CD4-positive, alpha-beta memory T cell (primary cell): ENCODE measurements around the gene PLSCR2. TPM values are rescaled to one million over a fixed set of nuclear protein-coding genes. Genes with fewer than 3 reads are reported as not detected.
A peak's percentile ranks its signal among the peaks of the same experiment; 100 is the strongest.
"Not testable (repeated sequence)": the region's sequence is repeated elsewhere in the genome, so short reads cannot be mapped to it uniquely, and the experiment has no call there.

Source experiments
- CTCF ChIA-PET: fragments of 350-600 bp; sonication (Branson Sonifier 250); formaldehyde crosslinking; loops from one replicate; lab custom pipeline; 2021; ENCODE audit warnings: inconsistent platforms; ENCODE audit not compliant: partially characterized antibody; lab: Charles Lee
- POLR2A ChIA-PET: fragments of 350-600 bp; sonication (Branson Sonifier 250); formaldehyde crosslinking; loops from one replicate; lab custom pipeline; 2021; ENCODE audit not compliant: partially characterized antibody; lab: Charles Lee
- DNase-seq, 5 donors: peaks; one replicate each; pipeline versions ENCODE4 v3.0.0 to v3.0.0-alpha.2; 2020 to 2022; ENCODE audit warnings: mixed read lengths in 1 of 5
- H3K27ac ChIP-seq: one replicate; pipeline ENCODE4 v1.7.0; 2013; ENCODE audit warnings: low read depth, low read length
- H3K27me3 ChIP-seq: 2 replicates; pipeline ENCODE4 v1.7.0; 2013; ENCODE audit warnings: mild to moderate bottlenecking, low read length, moderate library complexity; ENCODE audit not compliant: insufficient read depth
- H3K36me3 ChIP-seq: 2 replicates; pipeline ENCODE4 v1.7.0; 2013; ENCODE audit warnings: mild to moderate bottlenecking, low read length, moderate library complexity; ENCODE audit not compliant: insufficient read depth
- H3K4me1 ChIP-seq: 2 replicates; pipeline ENCODE4 v1.7.0; 2013; ENCODE audit warnings: mild to moderate bottlenecking, low read length, moderate library complexity; ENCODE audit not compliant: insufficient read depth
- H3K4me3 ChIP-seq, 2 donors: one replicate each; pipeline ENCODE4 v1.7.0; 2013; ENCODE audit warnings: low read length in 2 of 2, mild to moderate bottlenecking in 1 of 2
- H3K9me3 ChIP-seq, 2 donors: one replicate each; pipeline ENCODE4 v1.7.0; 2013; ENCODE audit warnings: low read length in 2 of 2, control low read depth in 1 of 2; ENCODE audit not compliant: control insufficient read depth in 1 of 2
- H3K27ac Mint-ChIP-seq, 7 donors: one replicate each; pipeline ENCODE4 v1.8.0; 2020 to 2021; ENCODE audit warnings: mixed read lengths in 7 of 7, mild to moderate bottlenecking in 6 of 7, inconsistent platforms in 3 of 7, moderate library complexity in 3 of 7
- H3K27me3 Mint-ChIP-seq, 2 donors: one replicate each; pipeline ENCODE4 v1.8.0; 2020 to 2021; ENCODE audit warnings: mixed read lengths in 2 of 2
- H3K36me3 Mint-ChIP-seq, 2 donors: one replicate each; pipeline ENCODE4 v1.8.0; 2020 to 2021; ENCODE audit warnings: mixed read lengths in 2 of 2, inconsistent platforms in 1 of 2, mild to moderate bottlenecking in 1 of 2
- H3K4me1 Mint-ChIP-seq, 4 donors: one replicate each; pipeline ENCODE4 v1.8.0; 2020 to 2021; ENCODE audit warnings: mixed read lengths in 4 of 4, mild to moderate bottlenecking in 1 of 4
- H3K4me3 Mint-ChIP-seq, 8 donors: one replicate each; pipeline ENCODE4 v1.8.0; 2020 to 2021; ENCODE audit warnings: mixed read lengths in 8 of 8, mild to moderate bottlenecking in 7 of 8, moderate library complexity in 6 of 8, inconsistent platforms in 3 of 8
- H3K9me3 Mint-ChIP-seq, 8 donors: one replicate each; pipeline ENCODE4 v1.8.0; 2020 to 2021; ENCODE audit warnings: mixed read lengths in 8 of 8, mild to moderate bottlenecking in 5 of 8, inconsistent platforms in 3 of 8, moderate library complexity in 1 of 8
- intact Hi-C: fragments of 100-400 bp; cut with micrococcal nuclease; formaldehyde crosslinking; loops from one replicate; pipeline ENCODE4 v1.15.1; 2023
- polyA plus RNA-seq, 2 donors: library from polyadenylated mRNA; unstranded; fragments of 300-500 nt; fragmentation: Illumina TruSeq; gene quantifications; one replicate each; pipeline ENCODE4 v1.2.3, GENCODE V29; 2021
- total RNA-seq, 2 experiments: library from RNA; stranded (reverse); gene quantifications; one replicate each; pipeline ENCODE4 v1.2.3, GENCODE V29; 2021

Gene PLSCR2
- total and polyA plus RNA-seq, 4 experiments from 2014 or later = 0.20 to 0.76 (median 0.72) TPM; not detected in 1

DNA sequence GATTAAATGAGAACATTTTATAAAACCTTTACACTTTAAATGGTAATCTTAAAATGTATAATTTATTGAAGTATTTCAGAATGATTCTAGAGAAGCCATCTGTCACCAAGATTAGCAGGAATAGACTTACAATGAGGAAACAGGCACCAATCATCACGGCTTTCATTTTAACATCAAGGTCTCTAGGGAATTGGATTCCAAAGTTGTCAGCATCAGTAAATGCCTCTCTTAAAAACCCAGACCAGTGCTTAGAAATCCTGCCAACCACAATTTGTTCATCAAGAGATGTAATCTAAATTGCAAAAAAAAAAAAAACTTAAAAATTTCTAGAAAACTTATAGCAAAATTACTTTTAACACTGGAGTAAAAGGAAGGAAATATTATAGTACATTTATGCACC is 20.3 kb downstream of the PLSCR2 start:
- no peak for DNase-seq
- CTCF ChIA-PET = no interaction called here
- Histone ChIP-seq H3K27ac (no peak overlapping the region), H3K27me3 (no peaks in the 10 kb centered on the region), H3K4me3 (no peak overlapping the region), H3K4me1 (no peaks in the 10 kb centered on the region), H3K9me3 (no peaks in the 10 kb centered on the region), H3K36me3 (no peaks in the 10 kb centered on the region)
- Mint-ChIP-seq H3K27ac (no peak overlapping the region), H3K9me3 (peaks cover 2 to 30% (median 16%) of the 10 kb centered on the region in 8 donors), H3K4me1 (no peaks in the 10 kb centered on the region), H3K4me3 (no peak overlapping the region), H3K36me3 (no peaks in the 10 kb centered on the region), H3K27me3 (peaks cover 4 to 6% of the 10 kb centered on the region in 2 donors)
- POLR2A ChIA-PET = no interaction called here
- intact Hi-C loops = no loop called here

DNA sequence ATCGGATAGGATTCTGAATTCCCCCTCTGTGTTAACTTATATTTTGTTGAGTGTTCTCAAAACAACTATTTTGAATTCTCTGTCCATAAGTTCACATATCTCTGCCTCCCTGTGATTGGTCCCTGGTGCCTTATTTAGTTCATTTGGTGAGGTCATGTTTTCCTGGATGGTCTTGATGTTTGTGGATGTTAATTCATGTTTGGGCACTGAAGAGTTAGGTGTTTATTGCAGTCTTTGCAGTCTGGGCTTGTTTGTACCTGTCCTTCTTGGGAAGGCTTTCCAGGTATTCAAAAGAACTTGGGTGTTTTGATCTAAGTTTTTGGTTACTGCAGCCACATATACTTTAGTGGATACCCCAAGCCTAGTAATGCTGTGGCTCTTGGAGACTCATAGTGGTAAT is 23.3 kb downstream of the PLSCR2 start:
- Histone ChIP-seq H3K4me1 (no peaks in the 10 kb centered on the region), H3K4me3 (no peak overlapping the region), H3K36me3 (no peaks in the 10 kb centered on the region), H3K27ac (no peak overlapping the region), H3K9me3 (no peaks in the 10 kb centered on the region), H3K27me3 (no peaks in the 10 kb centered on the region)
- Mint-ChIP-seq H3K4me1 (no peaks in the 10 kb centered on the region), H3K27ac (no peak overlapping the region), H3K9me3 (peaks cover 2 to 30% (median 16%) of the 10 kb centered on the region in 8 donors), H3K27me3 (peaks cover 4 to 6% of the 10 kb centered on the region in 2 donors), H3K36me3 (no peaks in the 10 kb centered on the region), H3K4me3 (no peak overlapping the region)
- ChIA-PET CTCF (no interaction called here), POLR2A (no interaction called here)
- intact Hi-C loops = no loop called here
- DNase-seq = no peak

DNA sequence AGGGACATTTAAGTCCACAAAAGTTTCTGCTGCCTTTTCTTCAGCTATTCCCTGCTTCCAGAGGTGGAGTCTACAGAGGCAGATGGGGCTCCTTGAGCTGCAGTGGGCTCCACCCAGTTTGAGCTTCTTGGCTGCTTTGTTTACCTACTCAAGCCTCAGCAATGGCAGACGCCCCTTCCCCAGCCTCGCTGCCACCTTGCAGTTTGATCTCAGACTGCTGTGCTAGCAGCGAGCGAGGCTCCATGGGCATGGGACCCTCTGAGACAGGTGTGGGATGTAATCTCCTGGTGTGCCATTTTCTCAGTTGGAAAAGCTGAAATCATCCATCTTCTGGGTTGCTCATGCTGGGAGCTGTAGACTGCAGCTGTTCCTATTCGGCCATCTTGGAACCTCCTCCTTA is 29.1 kb downstream of the PLSCR2 start:
- H3K4me1 Mint-ChIP-seq, H3K9me3 ChIP-seq, H3K4me3 ChIP-seq, H3K27ac ChIP-seq, H3K27me3 ChIP-seq, H3K27ac Mint-ChIP-seq, H3K4me3 Mint-ChIP-seq, intact Hi-C loops, H3K36me3 Mint-ChIP-seq, POLR2A ChIA-PET, H3K4me1 ChIP-seq, H3K27me3 Mint-ChIP-seq, DNase-seq, H3K36me3 ChIP-seq: not testable (repeated sequence)
- H3K9me3 Mint-ChIP-seq = peaks cover 2 to 22% (median 11%) of the 10 kb centered on the region in 8 donors
- CTCF ChIA-PET = interaction anchor here (0.6 kb wide), 1 partner anchor 111 kb away, joined by 3 read pairs; no protein-coding TSS in a partner anchor

DNA sequence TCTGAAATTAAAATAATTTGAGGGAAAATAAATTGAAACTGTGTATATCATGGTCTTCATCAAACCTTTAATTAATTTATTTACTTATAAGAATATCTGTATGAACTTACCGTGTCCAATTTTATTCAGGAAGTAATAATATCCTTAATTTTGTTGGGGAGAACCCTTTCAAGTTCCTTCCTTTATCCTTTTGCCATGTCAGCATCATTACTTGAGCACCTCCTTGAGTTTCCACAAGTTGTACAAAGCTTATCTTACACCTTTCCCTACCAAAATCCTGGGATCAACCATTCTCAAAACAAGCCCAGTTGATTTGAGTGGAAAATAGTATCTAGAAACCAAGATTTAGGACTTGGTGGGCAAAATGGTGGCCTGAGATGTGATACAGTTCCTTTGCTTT is 37.3 kb downstream of the PLSCR2 start:
- CTCF ChIA-PET = no interaction called here
- H3K9me3 ChIP-seq = no peaks in the 10 kb centered on the region

DNA sequence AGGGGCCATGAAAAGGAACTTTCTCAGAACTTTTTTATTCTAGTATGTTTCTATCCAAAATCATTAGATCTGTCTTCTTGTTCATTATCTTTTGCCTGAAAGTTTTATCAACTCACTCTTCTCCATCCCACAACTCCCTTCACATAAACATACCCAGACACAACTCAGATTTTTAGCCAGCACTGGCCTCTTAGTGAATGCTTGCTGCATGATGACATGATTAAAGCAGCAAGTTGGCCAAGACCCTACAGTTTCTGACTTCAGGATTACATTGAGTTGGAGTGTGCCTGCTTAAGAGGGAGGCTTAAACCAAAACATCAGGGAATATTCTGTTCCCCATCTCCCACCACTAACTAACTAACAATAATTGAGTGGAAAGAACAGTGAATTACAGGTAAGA is 38.1 kb downstream of the PLSCR2 start:
- no peaks in the 10 kb centered on the region for H3K36me3 Mint-ChIP-seq
- H3K27ac Mint-ChIP-seq = peak overlapping the region in 1 of 7 donors; percentile 54

More for the DNA sequence above, 37.3 kb downstream of the PLSCR2 start:
- H3K36me3 ChIP-seq = no peaks in the 10 kb centered on the region
- Mint-ChIP-seq H3K4me1 (no peaks in the 10 kb centered on the region), H3K9me3 (peaks cover 0 to 16% (median 9%) of the 10 kb centered on the region in 8 donors), H3K27ac (no peak overlapping the region), H3K27me3 (peaks cover 0 to 6% of the 10 kb centered on the region in 2 donors), H3K4me3 (no peak overlapping the region), H3K36me3 (no peaks in the 10 kb centered on the region)
- no peak overlapping the region for H3K4me3 ChIP-seq
- H3K4me1 ChIP-seq = no peaks in the 10 kb centered on the region
- POLR2A ChIA-PET = no interaction called here
- H3K27me3 ChIP-seq = no peaks in the 10 kb centered on the region
- intact Hi-C loops = no loop called here
- no peak for DNase-seq
- H3K27ac ChIP-seq = no peak overlapping the region

DNA sequence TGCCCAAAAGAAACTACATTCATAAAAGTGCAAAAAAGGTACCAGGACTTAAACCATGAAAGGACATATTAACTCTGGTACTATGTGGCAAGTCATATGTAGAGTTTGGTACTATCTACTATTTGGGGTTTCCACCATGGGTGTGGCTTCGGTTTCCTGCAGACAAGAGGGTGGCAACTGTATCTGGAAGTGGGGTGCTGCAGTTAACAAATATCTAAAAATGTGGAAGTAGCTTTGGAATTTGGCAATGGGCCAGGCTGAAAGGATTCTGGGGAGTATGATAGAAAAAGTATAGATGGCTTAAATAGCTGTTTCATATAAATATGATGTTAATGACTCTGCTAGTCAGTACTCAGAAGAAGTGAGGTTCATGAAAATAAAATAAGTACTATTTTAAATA is 44.0 kb downstream of the PLSCR2 start:
- CTCF ChIA-PET = no interaction called here
- no peaks in the 10 kb centered on the region for H3K36me3 ChIP-seq
- H3K4me3 ChIP-seq = no peak overlapping the region
- Mint-ChIP-seq H3K27ac (no peak overlapping the region), H3K4me1 (no peaks in the 10 kb centered on the region), H3K27me3 (peaks cover 2 to 4% of the 10 kb centered on the region in 2 donors), H3K36me3 (no peaks in the 10 kb centered on the region), H3K9me3 (peaks cover 0 to 12% (median 5%) of the 10 kb centered on the region in 8 donors), H3K4me3 (no peak overlapping the region)
- H3K27me3 ChIP-seq = no peaks in the 10 kb centered on the region
- H3K27ac ChIP-seq = no peak overlapping the region
- no peaks in the 10 kb centered on the region for H3K9me3 ChIP-seq
- POLR2A ChIA-PET = no interaction called here
- DNase-seq = no peak
- H3K4me1 ChIP-seq = no peaks in the 10 kb centered on the region
- intact Hi-C loops = no loop called here

More for the DNA sequence above, 38.1 kb downstream of the PLSCR2 start:
- no peak overlapping the region for H3K27ac ChIP-seq
- no peaks in the 10 kb centered on the region for H3K27me3 ChIP-seq
- POLR2A ChIA-PET = no interaction called here
- H3K9me3 Mint-ChIP-seq = peaks cover 0 to 11% (median 6%) of the 10 kb centered on the region in 8 donors
- no peaks in the 10 kb centered on the region for H3K4me1 ChIP-seq
- H3K4me3 ChIP-seq = no peak overlapping the region
- no peak overlapping the region for H3K4me3 Mint-ChIP-seq
- CTCF ChIA-PET = no interaction called here
- intact Hi-C loops = no loop called here
- H3K4me1 Mint-ChIP-seq = no peaks in the 10 kb centered on the region
- no peaks in the 10 kb centered on the region for H3K36me3 ChIP-seq
- no peaks in the 10 kb centered on the region for H3K9me3 ChIP-seq
- DNase-seq = no peak
- H3K27me3 Mint-ChIP-seq = peaks cover 0 to 6% of the 10 kb centered on the region in 2 donors

DNA sequence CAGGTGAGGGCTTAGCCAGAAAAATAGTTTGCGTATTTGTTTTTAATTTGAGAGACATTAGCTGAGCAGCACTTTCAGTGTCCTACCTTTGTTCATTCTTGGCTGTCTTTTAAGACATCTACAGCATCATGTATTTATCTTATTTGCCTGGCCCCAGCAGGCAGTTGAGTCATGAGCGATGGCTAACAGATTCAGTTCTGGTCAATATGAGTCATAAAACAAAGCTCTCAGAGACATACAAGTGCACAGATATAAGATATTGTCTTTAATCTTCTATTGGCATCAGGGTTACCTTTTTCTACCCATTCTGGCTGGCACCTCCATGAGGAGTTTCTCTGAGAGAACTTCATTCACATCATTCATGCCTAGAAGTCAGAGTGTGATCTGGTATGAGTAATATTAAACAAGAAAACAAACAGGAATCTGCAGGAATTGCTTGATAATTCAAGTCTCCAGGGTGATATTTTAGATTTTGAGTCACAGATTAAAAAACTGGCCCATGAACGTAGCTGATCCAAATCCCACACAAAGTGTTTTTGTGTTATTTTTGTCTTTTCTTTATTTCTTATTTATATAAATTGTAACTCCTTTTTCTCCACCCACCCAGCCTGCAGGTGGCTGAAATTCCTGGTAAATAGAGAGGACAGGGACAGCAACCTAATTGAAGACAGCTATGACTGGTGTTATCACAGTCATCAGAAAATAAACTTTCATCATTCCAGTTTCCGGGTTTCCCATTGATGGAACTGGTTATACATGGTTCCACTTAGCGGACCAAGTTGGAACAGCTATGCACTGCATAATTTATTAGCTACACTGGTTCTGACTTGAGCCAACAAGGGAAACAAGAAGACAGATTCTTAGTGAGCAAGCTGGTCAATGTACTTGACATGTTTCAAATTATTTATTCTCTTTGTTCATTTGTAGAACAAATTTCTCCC is 47.3 kb downstream of the PLSCR2 start:
- Histone ChIP-seq H3K27me3 (no peaks in the 10 kb centered on the region), H3K9me3 (no peaks in the 10 kb centered on the region), H3K4me1 (no peaks in the 10 kb centered on the region), H3K27ac (no peak overlapping the region), H3K4me3 (no peak overlapping the region), H3K36me3 (no peaks in the 10 kb centered on the region)
- no peaks in the 10 kb centered on the region for H3K36me3 Mint-ChIP-seq
- CTCF ChIA-PET = no interaction called here
- DNase-seq = no peak
- intact Hi-C loops = no loop called here
- H3K27me3 Mint-ChIP-seq = peaks cover 0 to 2% of the 10 kb centered on the region in 2 donors
- no peak overlapping the region for H3K27ac Mint-ChIP-seq
- H3K4me1 Mint-ChIP-seq = no peaks in the 10 kb centered on the region
- POLR2A ChIA-PET = no interaction called here
- no peak overlapping the region for H3K4me3 Mint-ChIP-seq
- H3K9me3 Mint-ChIP-seq = peaks cover 0 to 3% (median 0%) of the 10 kb centered on the region in 8 donors
